Calu3 (cell line): ENCODE measurements around the gene GPX6. TPM values are rescaled to one million over a fixed set of nuclear protein-coding genes. Genes with fewer than 3 reads are reported as not detected.

Experiments
- BruUV-seq: library from RNA; stranded (reverse); fragments of 400-500 nt; replicated peaks from 2 replicates; lab custom pipeline; 2021; lab: Mats Ljungman, UMichigan
- CTCF ChIA-PET: fragments of 300-600 bp; sonication (Branson Sonifier 250); formaldehyde crosslinking; loops from one replicate; lab custom pipeline; 2022; ENCODE audit warnings: antibody characterized with exemption; lab: Charles Lee
- DNase-seq: peaks from one replicate; pipeline ENCODE4 v3.0.0; 2022
- H3K27ac Mint-ChIP-seq: one replicate; pipeline ENCODE4 v1.8.0; 2022; ENCODE audit warnings: mixed read lengths; ENCODE audit not compliant: unreplicated experiment
- H3K27me3 Mint-ChIP-seq: one replicate; pipeline ENCODE4 v1.8.0; 2022; ENCODE audit warnings: mixed read lengths; ENCODE audit not compliant: unreplicated experiment
- H3K36me3 Mint-ChIP-seq: one replicate; pipeline ENCODE4 v1.8.0; 2022; ENCODE audit warnings: mild to moderate bottlenecking, moderate library complexity, mixed read lengths; ENCODE audit not compliant: insufficient read depth, unreplicated experiment
- H3K4me1 Mint-ChIP-seq: one replicate; pipeline ENCODE4 v1.8.0; 2022; ENCODE audit warnings: mild to moderate bottlenecking, low read depth, mixed read lengths; ENCODE audit not compliant: unreplicated experiment
- H3K4me3 Mint-ChIP-seq: one replicate; pipeline ENCODE4 v1.8.0; 2022; ENCODE audit warnings: mild to moderate bottlenecking, low read depth, moderate library complexity, mixed read lengths; ENCODE audit not compliant: unreplicated experiment
- H3K9me3 Mint-ChIP-seq: one replicate; pipeline ENCODE4 v1.8.0; 2022; ENCODE audit warnings: low read depth, mixed read lengths; ENCODE audit not compliant: unreplicated experiment
- CTCF ChIP-seq: fragments of 200-600 bp; IDR thresholded peaks from one replicate; pipeline ENCODE4 v1.8.0; 2022; ENCODE audit warnings: antibody characterized with exemption; ENCODE audit not compliant: unreplicated experiment
- intact Hi-C: fragments of 100-400 bp; cut with micrococcal nuclease; formaldehyde crosslinking; loops from one replicate; pipeline ENCODE4 v1.10.0; 2022; ENCODE audit not compliant: unreplicated experiment
- total RNA-seq: library from RNA; stranded (reverse); gene quantifications from 2 replicates; pipeline ENCODE4 v1.2.3, GENCODE V29; 2022

GPX6 gene
- total RNA-seq, 1 experiment from 2014 or later = not detected

- peaks cover 10% of the 10 kb centered on the region for H3K4me1 Mint-ChIP-seq
- CTCF ChIA-PET = no interaction called here
- DNase-seq = no peak
- intact Hi-C loops = no loop called here
- H3K4me3 Mint-ChIP-seq = no peak overlapping the region
- H3K27me3 Mint-ChIP-seq = no peaks in the 10 kb centered on the region
- H3K36me3 Mint-ChIP-seq = peaks cover 8% of the 10 kb centered on the region
- no TSS peak for BruUV-seq
- TF ChIP-seq CTCF = no peak
- no peaks in the 10 kb centered on the region for H3K9me3 Mint-ChIP-seq
- H3K27ac Mint-ChIP-seq = no peak overlapping the region
Measured at GRCh38 chr6:28545955-28546354, 30.4 kb upstream of the GPX6 start.

GRCh38 chr6:28543651-28544610 is 28.3 kb upstream of the GPX6 start:
- H3K36me3 Mint-ChIP-seq = peaks cover 8% of the 10 kb centered on the region
- no peak for DNase-seq
- H3K4me1 Mint-ChIP-seq = peaks cover 10% of the 10 kb centered on the region
- BruUV-seq = no TSS peak
- intact Hi-C loops = loop anchor here (5.0 kb wide), 1 partner anchor 43 kb away; a partner anchor contains a TSS
- H3K27ac Mint-ChIP-seq = no peak overlapping the region
- TF ChIP-seq CTCF = no peak
- CTCF ChIA-PET = no interaction called here
- H3K27me3 Mint-ChIP-seq = no peaks in the 10 kb centered on the region
- no peak overlapping the region for H3K4me3 Mint-ChIP-seq
- no peaks in the 10 kb centered on the region for H3K9me3 Mint-ChIP-seq

DNA sequence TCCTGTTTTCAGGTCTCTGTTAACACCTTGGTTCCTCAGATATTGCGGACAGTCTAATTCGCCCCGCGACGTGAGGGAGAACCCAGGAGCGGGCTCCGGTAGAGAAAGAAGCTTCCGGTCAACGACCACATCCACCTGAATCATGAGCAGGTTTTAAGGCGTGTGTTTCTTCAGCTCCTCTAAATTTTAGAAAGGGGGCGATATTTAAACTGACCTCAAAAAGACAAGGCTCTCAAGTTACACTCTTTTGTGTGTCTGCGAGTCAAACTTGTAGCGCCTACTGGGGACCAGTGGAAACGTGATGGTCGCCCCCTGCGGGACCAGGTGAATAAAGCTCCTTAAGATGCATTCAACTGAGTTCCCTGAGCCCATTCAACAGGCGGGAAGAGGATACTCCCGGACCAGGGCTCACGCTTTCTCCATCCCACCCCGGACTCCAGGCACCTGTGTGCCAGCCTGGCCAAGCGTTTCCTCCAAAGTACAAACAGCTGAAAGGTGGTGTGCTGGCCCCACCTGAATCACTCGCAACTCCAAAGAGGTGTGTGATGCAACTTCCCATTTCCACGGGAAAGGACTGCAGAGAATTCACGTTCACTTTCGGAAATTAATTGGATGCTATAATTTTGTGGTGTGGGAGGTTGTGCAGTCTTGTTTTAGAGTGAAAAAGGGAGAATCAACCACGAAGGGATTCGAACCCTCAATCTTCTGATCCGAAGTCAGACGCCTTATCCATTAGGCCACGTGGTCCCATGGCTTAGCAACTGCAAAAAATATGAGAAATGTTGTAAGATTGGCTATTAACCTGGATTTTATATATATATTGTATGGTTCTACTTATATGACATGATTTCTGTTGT is 27.1 kb upstream of the GPX6 start:
- intact Hi-C loops = loop anchor here (5.0 kb wide), 1 partner anchor 45 kb away; a partner anchor contains a TSS

More for the DNA sequence above, 27.1 kb upstream of the GPX6 start:
- Mint-ChIP-seq H3K4me1 (peaks cover 10% of the 10 kb centered on the region), H3K27me3 (no peaks in the 10 kb centered on the region), H3K9me3 (no peaks in the 10 kb centered on the region), H3K4me3 (peak overlapping the region; percentile 64), H3K27ac (peak overlapping the region; percentile 96), H3K36me3 (peaks cover 8% of the 10 kb centered on the region)
- DNase-seq = peak; percentile 77
- TSS peak; percentile 100 for BruUV-seq
- TF ChIP-seq CTCF = peak; percentile 44
- CTCF ChIA-PET = interaction anchor here (0.8 to 1.8 kb wide), 7 partner anchors 12 to 473 kb away, joined by 3 to 8 read pairs (median 4); a partner anchor contains a TSS
